HepG2 (cell line): ENCODE measurements around the gene CD101. TPM values are rescaled to one million over a fixed set of nuclear protein-coding genes. Genes with fewer than 3 reads are reported as not detected.

Source experiments
- ATAC-seq: fragments of 200-7000 bp; cut with Tn5 transposase; 3 replicates; pipeline ENCODE4 v1.9.1; 2020; ENCODE audit warnings: mild to moderate bottlenecking, moderate library complexity
- BruUV-seq: library from RNA; stranded (reverse); fragments of 400-500 nt; replicated peaks from 2 replicates; lab custom pipeline; 2021; lab: Mats Ljungman, UMichigan
- CTCF ChIA-PET: fragments of 300-600 bp; formaldehyde crosslinking; extraction: SDS; loops from one replicate; lab custom pipeline; 2021; ENCODE audit warnings: low total read pairs, inconsistent platforms, low intra/inter-chr PET ratio; lab: Yijun Ruan, JAX
- POLR2A ChIA-PET: fragments of 350-600 bp; sonication (Branson Sonifier 250); formaldehyde crosslinking; loops from one replicate; lab custom pipeline; 2020; ENCODE audit warnings: antibody characterized with exemption, inconsistent platforms; lab: Yijun Ruan, JAX
- DNase-seq: peaks from one replicate; pipeline ENCODE4 v3.0.0-alpha.2; 2015; ENCODE audit warnings: low spot score
- FAIRE-seq: peaks from 3 replicates; lab custom pipeline; 2011; peaks lifted over from hg19 to GRCh38; lab: Jason Lieb, UNC
- H2AFZ ChIP-seq: one replicate; pipeline ENCODE4 v1.6.1; 2011; ENCODE audit warnings: low read length, inconsistent platforms
- H3K27ac ChIP-seq: fragments of 300-600 bp; 3 replicates; pipeline ENCODE4 v1.8.0; 2011; ENCODE audit warnings: mixed run types, mild to moderate bottlenecking, mixed read lengths, low read length, inconsistent platforms; ENCODE audit not compliant: insufficient read depth; ENCODE audit errors: extremely low read length
- H3K27me3 ChIP-seq, 2 experiments: fragments of 200-600 bp in 1 of 2; 2 replicates in 1 of 2; 3 replicates in 1 of 2; pipeline versions ENCODE4 v1.6.0 to v1.8.0; 2011; ENCODE audit warnings: low read length in 2 of 2, mild to moderate bottlenecking in 2 of 2, moderate library complexity in 2 of 2, inconsistent platforms in 1 of 2; ENCODE audit not compliant: insufficient read depth in 2 of 2, control insufficient read depth in 1 of 2
- H3K36me3 ChIP-seq, 2 experiments: fragments of 200-600 bp in 1 of 2; replicated peaks in 1 of 2; 2 replicates in 1 of 2; 3 replicates in 1 of 2; pipeline versions ENCODE4 v1.5.1 to v1.8.0; 2011; ENCODE audit warnings: low read length in 2 of 2, inconsistent platforms in 1 of 2; ENCODE audit not compliant: insufficient read depth in 2 of 2, control insufficient read depth in 1 of 2
- H3K4me1 ChIP-seq: 2 replicates; pipeline ENCODE4 v1.5.1; 2012; ENCODE audit warnings: low read length, inconsistent platforms; ENCODE audit not compliant: insufficient read depth
- H3K4me2 ChIP-seq: 2 replicates; pipeline ENCODE4 v1.6.0; 2011; ENCODE audit warnings: low read depth, low read length, inconsistent platforms
- H3K4me3 ChIP-seq, 3 experiments: fragments of 200-600 bp in 1 of 3; sonication (generic), shearing (Covaris generic) in 1 of 3; replicated peaks in 1 of 3; 2 replicates each; pipeline ENCODE4 v1.5.1; 2011 to 2016; ENCODE audit warnings: low read length in 3 of 3, inconsistent platforms in 2 of 3, low read depth in 2 of 3, mild to moderate bottlenecking in 2 of 3, control low read depth in 1 of 3, mixed read lengths in 1 of 3; ENCODE audit not compliant: insufficient read depth in 1 of 3
- H3K79me2 ChIP-seq: one replicate; pipeline ENCODE4 v1.6.1; 2011; ENCODE audit warnings: low read length, inconsistent platforms; ENCODE audit not compliant: insufficient read depth
- H3K9ac ChIP-seq: 2 replicates; pipeline ENCODE4 v1.6.0; 2011; ENCODE audit warnings: mild to moderate bottlenecking, low read depth, low read length, inconsistent platforms; ENCODE audit not compliant: insufficient read depth
- H3K9me3 ChIP-seq: 2 replicates; pipeline ENCODE4 v1.5.1; 2012; ENCODE audit warnings: mild to moderate bottlenecking, low read length
- H4K20me1 ChIP-seq: 2 replicates; pipeline ENCODE4 v1.6.0; 2011; ENCODE audit warnings: inconsistent platforms, mild to moderate bottlenecking, low read length, moderate library complexity; ENCODE audit not compliant: insufficient read depth
- ARNT2 ChIP-seq: sonication (generic); formaldehyde crosslinking; IDR thresholded peaks from 2 replicates; pipeline ENCODE4 v1.8.0; 2022; ENCODE audit warnings: mild to moderate bottlenecking, low read depth, missing genetic modification reagents, moderate library complexity
- GZF1 ChIP-seq: sonication (generic); formaldehyde crosslinking; IDR thresholded peaks from 2 replicates; pipeline ENCODE4 v1.5.1; 2020; ENCODE audit warnings: mild to moderate bottlenecking, missing genetic modification reagents
- HNRNPK ChIP-seq: fragments of 200-400 bp; formaldehyde crosslinking; IDR thresholded peaks from 2 replicates; pipeline ENCODE4 v1.6.1; 2018; ENCODE audit warnings: low read length, low read depth, moderate library complexity, mild to moderate bottlenecking; ENCODE audit not compliant: poor library complexity, severe bottlenecking
- JUNB ChIP-seq: sonication (generic); formaldehyde crosslinking; IDR thresholded peaks from 2 replicates; pipeline ENCODE4 v1.8.0; 2022; ENCODE audit warnings: missing genetic modification reagents, mild to moderate bottlenecking, borderline replicate concordance
- POLR2G ChIP-seq: fragments of 200-400 bp; formaldehyde crosslinking; IDR thresholded peaks from 2 replicates; pipeline ENCODE4 v1.6.1; 2018; ENCODE audit warnings: mild to moderate bottlenecking, low read depth, low read length, moderate library complexity
- ZC3H13 ChIP-seq: sonication (generic); formaldehyde crosslinking; IDR thresholded peaks from 2 replicates; pipeline ENCODE4 v1.8.1; 2023; ENCODE audit warnings: mild to moderate bottlenecking, missing genetic modification reagents, moderate library complexity
- ZFP36L2 ChIP-seq: sonication (generic); formaldehyde crosslinking; IDR thresholded peaks from 2 replicates; pipeline ENCODE4 v1.4.0; 2020; ENCODE audit warnings: missing genetic modification reagents
- ZFYVE20 ChIP-seq: sonication (generic); formaldehyde crosslinking; IDR thresholded peaks from 2 replicates; pipeline ENCODE4 v1.8.0; 2023; ENCODE audit warnings: low read depth, mild to moderate bottlenecking, moderate library complexity, missing genetic modification reagents, borderline replicate concordance
- ZNF143 ChIP-seq: sonication (generic); formaldehyde crosslinking; IDR thresholded peaks from 2 replicates; pipeline ENCODE4 v1.4.0; 2020; ENCODE audit warnings: missing genetic modification reagents
- ZNF430 ChIP-seq: sonication (generic); formaldehyde crosslinking; IDR thresholded peaks from 2 replicates; pipeline ENCODE4 v1.9.0; 2021; ENCODE audit warnings: mild to moderate bottlenecking, missing genetic modification reagents
- ZNF549 ChIP-seq: sonication (generic); formaldehyde crosslinking; IDR thresholded peaks from 2 replicates; pipeline ENCODE4 v1.5.0; 2020; ENCODE audit warnings: missing genetic modification reagents
- ZNF629 ChIP-seq: sonication (generic); formaldehyde crosslinking; conservative IDR thresholded peaks from 2 replicates; pipeline ENCODE4 v1.5.0; 2020; ENCODE audit warnings: missing genetic modification reagents
- WGBS: methylation state at CpG from one replicate; pipeline ENCODE4 v1.1.6; 2017; ENCODE audit warnings: low lambda C conversion rate; 5-methylcytosine and 5-hydroxymethylcytosine counted together
- in situ Hi-C: cut with HindIII; loops from 2 replicates; pipeline ENCODE4 v1.10.0; 2017; ENCODE audit warnings: low pct_unique_long_range_greater_than_20kb; ENCODE audit not compliant: extremely low pct_ligation_motif_present
- intact Hi-C: fragments of 100-400 bp; cut with micrococcal nuclease; formaldehyde crosslinking; loops from one replicate; pipeline ENCODE4 v1.10.0; 2022; ENCODE audit not compliant: unreplicated experiment
- polyA plus RNA-seq, 8 experiments: library from polyadenylated mRNA; depleted of rRNA in 3 of 8; stranded (reverse) in 7 of 8; unstranded in 1 of 8; fragments of >200 nt; fragmentation: Illumina TruSeq in 4 of 8; extraction: Trizol in 4 of 8; gene quantifications; 2 replicates each; pipeline versions ENCODE4 v1.2.1 to v1.2.3, GENCODE V29; 2011 to 2016; ENCODE audit warnings: low read depth in 4 of 8, missing spikeins in 1 of 8, mixed read lengths in 1 of 8; ENCODE audit not compliant: insufficient read depth in 1 of 8
- total RNA-seq, 5 experiments: library from RNA; depleted of rRNA; stranded (reverse); fragments of >200 nt; fragmentation: Illumina TruSeq; extraction: Trizol; gene quantifications; 2 replicates each; pipeline ENCODE4 v1.2.3, GENCODE V29; 2016; ENCODE audit warnings: low read depth in 1 of 5
- TF ChIP-seq, protein P1 (sequence below): sonication (generic); formaldehyde crosslinking; IDR thresholded peaks from 2 replicates; pipeline ENCODE4 v1.4.0; 2020; ENCODE audit warnings: missing genetic modification reagents
- TF ChIP-seq, protein P2 (sequence below): sonication (generic); formaldehyde crosslinking; IDR thresholded peaks from 2 replicates; pipeline ENCODE4 v1.8.1; 2023; ENCODE audit warnings: mild to moderate bottlenecking, missing genetic modification reagents, borderline replicate concordance

CD101 gene
- total and polyA plus RNA-seq, 2 of the 13 experiments (the other 11 are each of a cell fraction or from before 2014, with no cell fraction given), result 0.05 to 0.09 TPM

DNA sequence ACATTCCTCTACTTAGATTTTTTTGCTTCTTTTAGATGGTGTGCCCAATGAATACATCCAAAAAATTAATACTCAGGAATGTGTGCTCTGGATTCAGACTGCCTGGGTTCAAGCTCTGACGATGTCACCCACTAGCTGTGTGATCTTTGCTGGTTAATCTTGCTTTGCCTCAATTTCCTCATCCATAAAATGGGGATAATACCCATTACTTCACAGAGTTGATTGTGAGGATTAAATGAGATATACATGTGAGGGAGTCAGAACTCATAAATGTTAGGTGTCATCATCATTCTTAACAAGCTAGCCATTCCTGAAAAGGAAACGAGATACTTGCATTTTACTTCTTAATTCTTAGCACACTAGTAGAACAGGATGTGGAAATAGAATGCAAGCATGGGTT, 45.7 kb downstream of the CD101 start:
- ATAC-seq, result no peak
- DNase-seq, result no peak
- Histone ChIP-seq H3K4me1 (no peaks in the 10 kb centered on the region), H3K4me3 (no peak overlapping the region), H3K27ac (no peak overlapping the region), H3K79me2 (no peaks in the 10 kb centered on the region), H4K20me1 (no peaks in the 10 kb centered on the region), H2AFZ (no peak overlapping the region), H3K36me3 (no peaks in the 10 kb centered on the region), H3K27me3 (no peaks in the 10 kb centered on the region), H3K4me2 (no peak overlapping the region), H3K9me3 (no peaks in the 10 kb centered on the region), H3K9ac (no peak overlapping the region)
- WGBS, result 80% methylated on average over 2 of the region's 2 CpGs
- peak; percentile 36; the same call in 1 of the 2 replicates for TF ChIP-seq ZNF629 (CRISPR knock-in tag)
- TF ChIP-seq HNRNPK, result no peak
- in situ Hi-C loops (no loop called here), intact Hi-C loops (no loop called here)
- no peak for FAIRE-seq
- POLR2A ChIA-PET, result no interaction called here
- BruUV-seq, result no TSS peak
- CTCF ChIA-PET, result no interaction called here

DNA sequence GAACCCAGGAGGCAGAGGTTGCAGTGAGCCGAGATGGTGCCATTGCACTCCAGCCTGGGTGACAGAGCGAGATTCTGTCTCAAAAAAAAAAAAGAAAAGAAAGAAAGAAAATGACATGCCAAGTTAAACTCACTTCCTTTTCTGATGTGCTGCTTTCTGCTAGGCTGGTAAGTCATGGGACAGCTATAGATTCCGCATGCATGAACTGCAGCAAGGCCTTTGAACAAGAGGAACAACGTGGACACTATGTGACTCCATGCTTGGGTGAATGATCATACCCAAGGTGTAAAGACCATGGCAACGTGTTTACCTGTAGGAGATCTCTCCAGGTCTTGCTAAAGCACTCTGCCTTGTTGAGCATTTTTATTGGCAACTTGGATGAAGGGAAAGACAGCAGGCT, 48.3 kb downstream of the CD101 start:
- in situ Hi-C loops, result loop anchor here (10.0 kb wide), 1 partner anchor 465 kb away; no protein-coding TSS in a partner anchor
- TF ChIP-seq ZC3H13 (CRISPR knock-in tag) (no peak), ZFP36L2 (CRISPR knock-in tag) (no peak), JUNB (CRISPR knock-in tag) (no peak), ZNF430 (CRISPR knock-in tag) (no peak), GZF1 (CRISPR knock-in tag) (no peak), ZNF549 (CRISPR knock-in tag) (no peak), ZNF143 (CRISPR knock-in tag) (no peak), ARNT2 (CRISPR knock-in tag) (no peak), ZFYVE20 (no peak), POLR2G (no peak)
- TF ChIP-seq, protein P1, sequence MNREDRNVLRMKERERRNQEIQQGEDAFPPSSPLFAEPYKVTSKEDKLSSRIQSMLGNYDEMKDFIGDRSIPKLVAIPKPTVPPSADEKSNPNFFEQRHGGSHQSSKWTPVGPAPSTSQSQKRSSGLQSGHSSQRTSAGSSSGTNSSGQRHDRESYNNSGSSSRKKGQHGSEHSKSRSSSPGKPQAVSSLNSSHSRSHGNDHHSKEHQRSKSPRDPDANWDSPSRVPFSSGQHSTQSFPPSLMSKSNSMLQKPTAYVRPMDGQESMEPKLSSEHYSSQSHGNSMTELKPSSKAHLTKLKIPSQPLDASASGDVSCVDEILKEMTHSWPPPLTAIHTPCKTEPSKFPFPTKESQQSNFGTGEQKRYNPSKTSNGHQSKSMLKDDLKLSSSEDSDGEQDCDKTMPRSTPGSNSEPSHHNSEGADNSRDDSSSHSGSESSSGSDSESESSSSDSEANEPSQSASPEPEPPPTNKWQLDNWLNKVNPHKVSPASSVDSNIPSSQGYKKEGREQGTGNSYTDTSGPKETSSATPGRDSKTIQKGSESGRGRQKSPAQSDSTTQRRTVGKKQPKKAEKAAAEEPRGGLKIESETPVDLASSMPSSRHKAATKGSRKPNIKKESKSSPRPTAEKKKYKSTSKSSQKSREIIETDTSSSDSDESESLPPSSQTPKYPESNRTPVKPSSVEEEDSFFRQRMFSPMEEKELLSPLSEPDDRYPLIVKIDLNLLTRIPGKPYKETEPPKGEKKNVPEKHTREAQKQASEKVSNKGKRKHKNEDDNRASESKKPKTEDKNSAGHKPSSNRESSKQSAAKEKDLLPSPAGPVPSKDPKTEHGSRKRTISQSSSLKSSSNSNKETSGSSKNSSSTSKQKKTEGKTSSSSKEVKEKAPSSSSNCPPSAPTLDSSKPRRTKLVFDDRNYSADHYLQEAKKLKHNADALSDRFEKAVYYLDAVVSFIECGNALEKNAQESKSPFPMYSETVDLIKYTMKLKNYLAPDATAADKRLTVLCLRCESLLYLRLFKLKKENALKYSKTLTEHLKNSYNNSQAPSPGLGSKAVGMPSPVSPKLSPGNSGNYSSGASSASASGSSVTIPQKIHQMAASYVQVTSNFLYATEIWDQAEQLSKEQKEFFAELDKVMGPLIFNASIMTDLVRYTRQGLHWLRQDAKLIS (CRISPR knock-in tag), result no peak
- TF ChIP-seq, protein P2, sequence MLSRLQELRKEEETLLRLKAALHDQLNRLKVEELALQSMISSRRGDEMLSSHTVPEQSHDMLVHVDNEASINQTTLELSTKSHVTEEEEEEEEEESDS (CRISPR knock-in tag), result no peak
- Histone ChIP-seq H3K4me2 (no peak overlapping the region), H3K9ac (no peak overlapping the region), H3K4me3 (no peak overlapping the region), H2AFZ (no peak overlapping the region), H3K9me3 (no peaks in the 10 kb centered on the region), H3K79me2 (no peaks in the 10 kb centered on the region), H3K27ac (no peak overlapping the region), H3K36me3 (no peaks in the 10 kb centered on the region), H3K4me1 (no peaks in the 10 kb centered on the region), H3K27me3 (no peaks in the 10 kb centered on the region), H4K20me1 (no peaks in the 10 kb centered on the region)
- DNase-seq, result no peak
- no peak for FAIRE-seq
- no peak for ATAC-seq
- WGBS, result 79% methylated on average over 5 of the region's 5 CpGs
- ChIA-PET CTCF (no interaction called here), POLR2A (no interaction called here)
- BruUV-seq, result no TSS peak
- intact Hi-C loops, result loop anchor here (10.0 kb wide), 1 partner anchor 235 kb away; no protein-coding TSS in a partner anchor
